Measurements from ENCODE around the gene PDCD1.

PDCD1 gene

DNA sequence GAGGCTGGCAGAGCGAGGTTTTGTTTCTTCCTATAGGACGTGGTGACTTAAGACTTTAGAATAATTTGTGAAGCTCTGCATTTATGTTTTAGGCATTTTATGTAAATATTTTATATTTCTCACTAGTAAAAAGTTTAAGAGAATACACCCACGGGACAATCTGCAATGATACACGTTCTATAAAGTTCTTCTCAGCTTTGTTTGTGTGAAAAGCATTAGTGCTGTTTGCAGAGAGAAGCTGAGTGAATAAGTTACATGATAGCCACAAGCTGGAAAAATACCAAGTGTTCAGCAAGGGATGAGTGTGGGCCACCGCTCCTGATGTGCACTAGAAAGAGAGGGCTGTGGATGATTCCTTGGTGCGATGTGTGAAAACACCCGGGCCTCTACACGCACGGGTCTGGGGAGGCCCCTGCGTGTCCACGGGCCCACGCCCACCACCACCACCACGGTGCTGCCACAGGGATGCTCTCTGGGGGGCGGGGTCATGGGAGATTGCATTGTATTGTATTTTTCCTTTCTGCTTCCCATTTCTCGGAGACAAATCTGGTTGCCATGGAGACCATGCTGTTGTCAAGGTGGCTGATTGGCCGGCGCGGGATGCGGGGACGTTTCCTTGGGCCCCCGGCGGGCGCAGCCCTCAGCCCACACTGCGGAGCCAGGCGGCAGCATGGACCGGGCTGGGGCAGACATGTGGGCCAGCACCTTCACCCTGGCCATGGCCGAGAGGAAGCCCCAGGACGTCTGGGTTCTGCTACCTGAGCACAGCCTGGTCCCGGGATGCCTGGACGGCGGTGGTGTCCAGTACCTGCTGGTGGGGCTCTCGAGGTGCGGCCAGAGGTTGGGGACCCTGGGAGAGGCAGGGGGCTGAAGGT is 10.6 kb upstream of the PDCD1 start, which contains the start of gene RTP5:
RTP5 (plus strand) TSS at position 643 of the 875 bp plus-strand sequence; CDS start at position 671, 28 bp downstream.
- POLR2A ChIA-PET, result no interaction called here
- TF ChIP-seq, protein P1, sequence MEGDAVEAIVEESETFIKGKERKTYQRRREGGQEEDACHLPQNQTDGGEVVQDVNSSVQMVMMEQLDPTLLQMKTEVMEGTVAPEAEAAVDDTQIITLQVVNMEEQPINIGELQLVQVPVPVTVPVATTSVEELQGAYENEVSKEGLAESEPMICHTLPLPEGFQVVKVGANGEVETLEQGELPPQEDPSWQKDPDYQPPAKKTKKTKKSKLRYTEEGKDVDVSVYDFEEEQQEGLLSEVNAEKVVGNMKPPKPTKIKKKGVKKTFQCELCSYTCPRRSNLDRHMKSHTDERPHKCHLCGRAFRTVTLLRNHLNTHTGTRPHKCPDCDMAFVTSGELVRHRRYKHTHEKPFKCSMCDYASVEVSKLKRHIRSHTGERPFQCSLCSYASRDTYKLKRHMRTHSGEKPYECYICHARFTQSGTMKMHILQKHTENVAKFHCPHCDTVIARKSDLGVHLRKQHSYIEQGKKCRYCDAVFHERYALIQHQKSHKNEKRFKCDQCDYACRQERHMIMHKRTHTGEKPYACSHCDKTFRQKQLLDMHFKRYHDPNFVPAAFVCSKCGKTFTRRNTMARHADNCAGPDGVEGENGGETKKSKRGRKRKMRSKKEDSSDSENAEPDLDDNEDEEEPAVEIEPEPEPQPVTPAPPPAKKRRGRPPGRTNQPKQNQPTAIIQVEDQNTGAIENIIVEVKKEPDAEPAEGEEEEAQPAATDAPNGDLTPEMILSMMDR (IDR thresholded peaks at IDR 0.05; ENCODE audit: insufficient read depth, low read length, missing control alignments), result no peak
- CTCF ChIA-PET, result interaction anchor here (1.2 to 4.0 kb wide), 2 partner anchors 9 kb away, joined by 5 to 44 read pairs; no protein-coding TSS in a partner anchor
- no peak within 1 kb of the TSS for H3K4me3 ChIP-seq (ENCODE audit: low read depth, low read length)
- DNase-seq (ENCODE audit: low read depth, low spot score), result no peak

DNA sequence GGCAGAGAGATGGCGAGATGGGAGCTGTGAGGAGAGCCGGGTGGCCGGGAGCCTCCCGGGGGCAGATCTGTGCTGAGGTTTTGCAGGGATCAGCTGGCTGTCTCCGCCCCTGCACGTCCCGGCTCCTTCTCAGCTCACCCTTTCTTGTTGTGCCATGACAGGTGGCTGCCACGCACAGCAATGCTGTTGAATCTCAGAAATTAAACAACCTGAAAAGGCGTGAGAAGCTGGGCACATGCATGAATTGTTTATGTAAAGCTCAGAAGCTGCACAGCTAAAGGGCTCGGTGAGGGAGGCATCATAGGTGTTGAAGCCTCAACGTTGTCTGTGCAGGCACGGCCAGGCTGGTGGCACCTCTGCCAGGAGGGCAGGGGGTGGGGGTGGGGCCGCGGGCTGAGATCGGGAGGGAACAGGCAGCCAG is 10.0 kb upstream of the PDCD1 start:
- no peak overlapping the region for H3K4me3 ChIP-seq (ENCODE audit: low read depth, low read length)
- TF ChIP-seq, protein P1 (IDR thresholded peaks at IDR 0.05; ENCODE audit: insufficient read depth, low read length, missing control alignments), result no peak
- CTCF ChIA-PET, result interaction anchor here (0.9 to 4.0 kb wide), 3 partner anchors 9 to 209 kb away, joined by 3 to 44 read pairs (median 5); no protein-coding TSS in a partner anchor
- POLR2A ChIA-PET, result no interaction called here
- no peak for DNase-seq (ENCODE audit: low read depth, low spot score)

DNA sequence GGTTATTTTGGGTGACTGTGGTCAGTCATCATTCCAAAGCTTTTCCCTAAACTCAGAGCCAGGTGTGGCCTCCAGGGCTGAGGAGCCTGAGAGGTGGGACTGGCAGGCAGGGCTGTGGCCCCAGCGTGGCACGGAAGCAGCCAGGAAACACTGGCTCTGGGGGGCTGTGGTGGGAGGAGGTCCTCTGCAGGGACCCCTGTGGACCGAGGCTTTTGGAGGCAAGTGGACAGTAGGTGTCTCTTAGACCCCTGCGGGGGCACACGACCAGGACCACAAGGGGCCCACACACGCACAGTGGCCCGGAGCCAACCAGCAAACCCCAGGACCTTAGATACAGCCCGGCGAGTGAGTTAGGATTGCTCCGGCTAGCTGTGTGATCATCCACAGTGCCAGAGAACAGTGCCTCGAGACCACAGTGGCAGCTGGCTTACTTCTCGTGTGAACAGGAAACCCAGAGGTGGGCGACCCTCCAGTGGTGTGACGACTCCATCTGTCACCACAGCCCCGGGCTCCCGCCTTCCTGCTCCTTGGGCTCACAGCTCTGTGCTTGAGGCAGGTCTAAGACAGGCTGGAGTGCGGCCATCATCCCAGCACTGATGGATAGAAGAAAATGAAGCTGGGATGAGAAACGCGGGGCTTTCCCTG is 9.2 kb upstream of the PDCD1 start:
- DNase-seq (ENCODE audit: low read depth, low spot score), result no peak
- ChIA-PET CTCF (interaction anchor here (0.9 to 4.0 kb wide), 3 partner anchors 8 to 208 kb away, joined by 3 to 44 read pairs (median 5); no protein-coding TSS in a partner anchor), POLR2A (no interaction called here)
- H3K4me3 ChIP-seq (ENCODE audit: low read depth, low read length), result no peak overlapping the region
- TF ChIP-seq, protein P1 (IDR thresholded peaks at IDR 0.05; ENCODE audit: insufficient read depth, low read length, missing control alignments), result no peak

DNA sequence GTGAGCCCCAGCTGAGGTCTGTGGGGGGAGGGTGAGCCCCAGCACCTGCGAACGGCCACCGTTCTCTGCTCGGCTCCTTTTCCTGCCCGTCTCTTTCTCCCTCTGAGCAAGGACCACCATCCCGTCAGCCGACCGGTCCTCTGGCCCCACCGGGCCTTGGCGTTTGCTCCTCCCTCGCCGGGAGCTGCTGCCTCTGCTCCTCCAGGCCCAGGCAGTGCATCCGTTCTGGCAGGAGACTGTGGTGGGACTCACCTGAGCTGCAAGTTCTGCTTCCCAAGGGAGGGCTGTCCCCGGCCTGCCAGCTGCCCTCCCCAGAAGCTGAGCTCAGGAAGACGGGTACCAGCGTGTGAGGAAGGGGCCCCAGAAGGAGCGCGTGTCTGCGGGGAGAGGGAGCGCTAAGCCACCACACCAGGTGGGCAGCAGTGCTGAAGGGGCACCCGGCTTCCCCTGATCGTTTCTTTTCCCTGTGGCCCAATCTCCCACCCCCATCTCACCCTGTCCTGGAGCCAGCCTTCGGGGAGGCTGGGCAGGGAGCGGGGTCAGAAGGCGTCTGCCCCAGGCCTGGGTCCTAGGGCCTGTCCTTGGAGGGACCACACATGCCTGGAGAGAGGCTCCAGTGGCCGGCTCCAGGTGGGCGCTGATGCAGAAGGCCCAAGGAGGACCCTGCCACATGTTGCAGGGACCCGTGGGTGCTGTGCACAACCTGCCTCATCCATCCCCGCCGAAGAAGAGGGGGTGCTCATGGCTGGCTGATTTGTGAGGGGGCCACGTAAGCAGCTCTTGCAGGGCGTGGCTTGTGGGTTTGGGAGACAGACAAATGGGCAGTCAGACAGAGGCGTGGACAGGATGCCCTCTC is 8.3 kb upstream of the PDCD1 start:
- ChIA-PET CTCF (interaction anchor here (0.9 to 4.0 kb wide), 2 partner anchors 8 to 11 kb away, joined by 3 to 44 read pairs; no protein-coding TSS in a partner anchor), POLR2A (no interaction called here)
- TF ChIP-seq, protein P1 (IDR thresholded peaks at IDR 0.05; ENCODE audit: insufficient read depth, low read length, missing control alignments), result no peak
- H3K4me3 ChIP-seq (ENCODE audit: low read depth, low read length), result no peak overlapping the region
- no peak for DNase-seq (ENCODE audit: low read depth, low spot score)

DNA sequence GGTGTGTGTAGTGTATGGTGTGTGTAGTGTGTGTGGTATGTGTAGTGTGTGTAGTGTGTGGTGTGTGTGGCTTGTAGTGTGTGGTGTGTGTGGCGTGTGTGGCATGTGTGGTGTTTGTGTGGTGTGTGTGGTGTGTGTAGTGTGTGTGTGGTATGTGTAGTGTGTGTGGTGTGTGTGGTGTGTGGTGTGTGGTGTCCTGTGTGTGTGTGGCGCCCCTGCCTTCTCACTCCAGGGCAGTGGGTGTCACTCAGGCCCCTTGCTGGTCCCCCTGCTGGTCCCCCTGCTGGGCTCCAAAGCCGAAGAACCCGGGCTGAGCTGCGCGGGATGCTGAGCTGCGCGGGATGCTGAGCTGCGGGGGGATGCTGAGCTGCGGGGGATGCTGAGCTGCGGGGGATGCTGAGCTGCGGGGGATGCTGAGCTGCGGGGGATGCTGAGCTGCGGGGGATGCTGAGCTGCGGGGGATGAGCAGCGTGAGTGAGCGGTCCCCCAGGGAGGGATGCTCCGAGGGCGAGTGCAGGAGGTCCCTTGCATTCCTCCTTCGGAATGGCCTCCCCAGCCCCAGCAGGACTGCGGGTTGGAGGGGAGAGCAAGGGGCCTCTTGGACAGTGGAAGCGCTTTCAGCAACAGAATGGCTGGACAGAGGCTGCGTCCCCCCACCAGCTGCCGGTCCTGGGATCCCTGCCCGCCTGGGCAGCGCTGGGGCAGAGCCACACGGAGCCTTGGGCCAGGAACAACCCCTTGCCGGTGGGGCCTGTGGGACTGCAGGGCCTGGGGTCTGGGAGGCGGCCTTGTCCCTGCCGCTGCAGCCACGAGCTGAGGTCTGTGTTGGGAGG is 7.5 kb upstream of the PDCD1 start:
- CTCF ChIA-PET, result interaction anchor here (0.9 to 4.0 kb wide), 2 partner anchors 9 to 12 kb away, joined by 3 to 44 read pairs; no protein-coding TSS in a partner anchor
- DNase-seq (ENCODE audit: low read depth, low spot score), result no peak
- TF ChIP-seq, protein P1 (IDR thresholded peaks at IDR 0.05; ENCODE audit: insufficient read depth, low read length, missing control alignments), result no peak
- POLR2A ChIA-PET, result no interaction called here
- H3K4me3 ChIP-seq (ENCODE audit: low read depth, low read length), result no peak overlapping the region

Measured in AG04449 (cell line).